A549 (cell line): Measurements from ENCODE around the gene MEAK7. TPM values are rescaled to one million over a fixed set of nuclear protein-coding genes. Genes with fewer than 3 reads are reported as not detected.

ENCODE experiments used
- ATAC-seq, 2 experiments: fragments of 200-7000 bp in 1 of 2; fragments of >200 bp in 1 of 2; cut with Nextera tagmentation in 1 of 2; cut with Tn5 transposase in 1 of 2; 3 replicates each; pipeline versions ENCODE4 v1.8.0 to v1.9.1; 2018 to 2020; ENCODE audit warnings: mild to moderate bottlenecking in 1 of 2, moderate library complexity in 1 of 2
- CTCF ChIA-PET: fragments of 300-600 bp; sonication (Branson Sonifier 250); formaldehyde crosslinking; extraction: SDS; loops from one replicate; lab custom pipeline; 2021; ENCODE audit warnings: antibody characterized with exemption, inconsistent platforms; lab: Yijun Ruan, JAX
- POLR2A ChIA-PET: fragments of 350-600 bp; formaldehyde crosslinking; extraction: SDS; loops from one replicate; lab custom pipeline; 2021; ENCODE audit warnings: antibody characterized with exemption, inconsistent platforms; lab: Yijun Ruan, JAX
- DNase-seq, 2 experiments: peaks; one replicate each; pipeline versions ENCODE4 v3.0.0 to v3.0.0-alpha.2; 2011 to 2016; ENCODE audit warnings: low read depth in 1 of 2, low spot score in 1 of 2
- FAIRE-seq: peaks from 2 replicates; lab custom pipeline; 2011; peaks lifted over from hg19 to GRCh38; lab: Jason Lieb, UNC
- H3K27ac ChIP-seq, 2 experiments: fragments of >200 bp; sonication (Bioruptor Twin); formaldehyde crosslinking; 3 replicates each; pipeline ENCODE4 v1.5.1; 2016 to 2017
- H3K4me1 ChIP-seq: fragments of >200 bp; sonication (Bioruptor Twin); formaldehyde crosslinking; 3 replicates; pipeline ENCODE4 v1.6.1; 2016
- H3K4me2 ChIP-seq: fragments of >200 bp; sonication (Bioruptor Twin); formaldehyde crosslinking; 3 replicates; pipeline ENCODE4 v1.6.1; 2016
- H3K4me3 ChIP-seq: fragments of >200 bp; sonication (Bioruptor Twin); formaldehyde crosslinking; 3 replicates; pipeline ENCODE4 v1.5.1; 2016
- H3K9me3 ChIP-seq: fragments of >200 bp; sonication (Bioruptor Twin); formaldehyde crosslinking; 3 replicates; pipeline ENCODE4 v1.6.1; 2016
- BHLHE40 ChIP-seq: IDR thresholded peaks from 2 replicates; pipeline ENCODE4 v1.6.1; 2012; ENCODE audit warnings: low read depth, low read length, inconsistent platforms
- CBX2 ChIP-seq: fragments of 200-600 bp; sonication (generic); IDR thresholded peaks from 2 replicates; pipeline ENCODE4 v1.6.1; 2016; ENCODE audit warnings: low read depth, mild to moderate bottlenecking, borderline replicate concordance
- CBX8 ChIP-seq: fragments of 200-600 bp; sonication (generic); IDR thresholded peaks from 2 replicates; pipeline ENCODE4 v1.6.1; 2016
- CEBPB ChIP-seq, 2 experiments: fragments of >200 bp in 1 of 2; sonication (Bioruptor Twin) in 1 of 2; formaldehyde crosslinking in 1 of 2; IDR thresholded peaks; 2 replicates each; pipeline ENCODE4 v1.6.1; 2012 to 2016
- CHD2 ChIP-seq: fragments of 150-350 bp; IDR thresholded peaks from 2 replicates; pipeline ENCODE4 v1.6.1; 2014; ENCODE audit warnings: low read length; ENCODE audit not compliant: partially characterized antibody
- EHF ChIP-seq: fragments of 250-450 bp; sonication (Bioruptor Pico); IDR thresholded peaks from 2 replicates; pipeline ENCODE4 v1.5.0; 2020; ENCODE audit warnings: mild to moderate bottlenecking
- EHMT2 ChIP-seq: fragments of 200-600 bp; sonication (generic); IDR thresholded peaks from 2 replicates; pipeline ENCODE4 v1.6.1; 2016; ENCODE audit warnings: antibody characterized with exemption, low read depth, mild to moderate bottlenecking, moderate library complexity
- EP300 ChIP-seq, 2 experiments: fragments of >200 bp; sonication (Bioruptor Twin); formaldehyde crosslinking; IDR thresholded peaks; 2 replicates in 1 of 2; 3 replicates in 1 of 2; pipeline ENCODE4 v1.6.1; 2016 to 2017
- ESRRA ChIP-seq: fragments of 150-350 bp; IDR thresholded peaks from 2 replicates; pipeline ENCODE4 v1.6.1; 2014; ENCODE audit warnings: mild to moderate bottlenecking, low read length, borderline replicate concordance
- HDAC2 ChIP-seq: fragments of 200-600 bp; sonication (generic); IDR thresholded peaks from 2 replicates; pipeline ENCODE4 v1.6.1; 2016
- HEYL ChIP-seq: fragments of 250-450 bp; sonication (Bioruptor Pico); IDR thresholded peaks from 2 replicates; pipeline ENCODE4 v1.8.0; 2021; ENCODE audit warnings: mild to moderate bottlenecking, moderate library complexity
- HOXA7 ChIP-seq: fragments of 250-450 bp; sonication (Bioruptor Pico); IDR thresholded peaks from 2 replicates; pipeline ENCODE4 v1.5.0; 2020; ENCODE audit warnings: mild to moderate bottlenecking, moderate library complexity
- HOXB5 ChIP-seq: fragments of 250-450 bp; sonication (Bioruptor Pico); IDR thresholded peaks from 2 replicates; pipeline ENCODE4 v1.5.0; 2020; ENCODE audit warnings: mild to moderate bottlenecking, moderate library complexity
- JUN ChIP-seq, 2 experiments: fragments of >200 bp; sonication (Bioruptor Twin); formaldehyde crosslinking; IDR thresholded peaks; 2 replicates in 1 of 2; 3 replicates in 1 of 2; pipeline ENCODE4 v1.6.1; 2016 to 2017
- JUNB ChIP-seq: fragments of >200 bp; sonication (Bioruptor Twin); formaldehyde crosslinking; IDR thresholded peaks from 2 replicates; pipeline ENCODE4 v1.6.1; 2016
- MAZ ChIP-seq: fragments of 150-350 bp; IDR thresholded peaks from 2 replicates; pipeline ENCODE4 v1.6.1; 2014; ENCODE audit warnings: antibody characterized with exemption, low read depth, low read length, borderline replicate concordance
- MYC ChIP-seq: IDR thresholded peaks from 2 replicates; pipeline ENCODE4 v1.6.1; 2012; ENCODE audit warnings: mild to moderate bottlenecking, inconsistent platforms, low read length, improper control_type of control experiment, borderline replicate concordance
- POLR2A ChIP-seq: IDR thresholded peaks from 2 replicates; pipeline ENCODE4 v1.6.1; 2012; ENCODE audit warnings: mild to moderate bottlenecking, low read length
- POLR2AphosphoS2 ChIP-seq: conservative IDR thresholded peaks from 2 replicates; pipeline ENCODE4 v1.6.1; 2012; ENCODE audit warnings: low read length, improper control_type of control experiment, inconsistent platforms
- RAD21 ChIP-seq, 2 experiments: fragments of >200 bp in 1 of 2; sonication (Bioruptor Twin) in 1 of 2; formaldehyde crosslinking in 1 of 2; IDR thresholded peaks in 1 of 2; conservative IDR thresholded peaks in 1 of 2; 2 replicates in 1 of 2; 3 replicates in 1 of 2; pipeline ENCODE4 v1.6.1; 2012 to 2018; ENCODE audit warnings: inconsistent platforms in 1 of 2
- RCOR1 ChIP-seq: fragments of 150-350 bp; IDR thresholded peaks from 2 replicates; pipeline ENCODE4 v1.6.1; 2014; ENCODE audit warnings: antibody characterized with exemption, low read length, low read depth
- SREBF2 ChIP-seq: fragments of 450-650 bp; IDR thresholded peaks from 2 replicates; pipeline ENCODE4 v1.6.1; 2014; ENCODE audit warnings: mild to moderate bottlenecking, moderate library complexity
- TFCP2L1 ChIP-seq: fragments of 250-450 bp; sonication (Bioruptor Pico); IDR thresholded peaks from 2 replicates; pipeline ENCODE4 v1.5.0; 2021; ENCODE audit warnings: mild to moderate bottlenecking
- ZC3H11A ChIP-seq: fragments of 450-650 bp; IDR thresholded peaks from 2 replicates; pipeline ENCODE4 v1.6.1; 2014; ENCODE audit warnings: antibody characterized with exemption, mild to moderate bottlenecking
- WGBS: methylation state at CpG from one replicate; pipeline ENCODE4 v1.1.6; 2017; ENCODE audit errors: missing lambda C conversion rate; 5-methylcytosine and 5-hydroxymethylcytosine counted together
- polyA plus RNA-seq, 4 experiments: library from polyadenylated mRNA; depleted of rRNA in 3 of 4; stranded (reverse); fragments of >200 nt; fragmentation: RNase III in 1 of 4; extraction: RNeasy Plus Mini Kit Qiagen cat#74134 plus additional on column Dnase treatment in 1 of 4; gene quantifications; 2 replicates in 3 of 4; 3 replicates in 1 of 4; pipeline ENCODE4 v1.2.3, GENCODE V29; 2011 to 2017
- TF ChIP-seq, protein P1 (sequence below): fragments of >200 bp; sonication (Bioruptor Twin); formaldehyde crosslinking; IDR thresholded peaks from 2 replicates; pipeline ENCODE4 v1.6.1; 2016
- TF ChIP-seq, protein P2 (sequence below): fragments of 250-450 bp; sonication (Bioruptor Pico); IDR thresholded peaks from 2 replicates; pipeline ENCODE4 v1.5.0; 2020; ENCODE audit warnings: low read depth, mild to moderate bottlenecking, moderate library complexity
- TF ChIP-seq, protein P3 (sequence below): fragments of 150-350 bp; IDR thresholded peaks from 2 replicates; pipeline ENCODE4 v1.6.1; 2014; ENCODE audit warnings: low read depth, mild to moderate bottlenecking, low read length
- TF ChIP-seq, protein P4 (sequence below): fragments of >200 bp; sonication (Bioruptor Twin); formaldehyde crosslinking; IDR thresholded peaks from 3 replicates; pipeline ENCODE4 v1.6.1; 2016

MEAK7 gene
- polyA plus RNA-seq, 2 of the 4 experiments (the other 2 are of a cell fraction), result 26.2 to 30.5 TPM

DNA sequence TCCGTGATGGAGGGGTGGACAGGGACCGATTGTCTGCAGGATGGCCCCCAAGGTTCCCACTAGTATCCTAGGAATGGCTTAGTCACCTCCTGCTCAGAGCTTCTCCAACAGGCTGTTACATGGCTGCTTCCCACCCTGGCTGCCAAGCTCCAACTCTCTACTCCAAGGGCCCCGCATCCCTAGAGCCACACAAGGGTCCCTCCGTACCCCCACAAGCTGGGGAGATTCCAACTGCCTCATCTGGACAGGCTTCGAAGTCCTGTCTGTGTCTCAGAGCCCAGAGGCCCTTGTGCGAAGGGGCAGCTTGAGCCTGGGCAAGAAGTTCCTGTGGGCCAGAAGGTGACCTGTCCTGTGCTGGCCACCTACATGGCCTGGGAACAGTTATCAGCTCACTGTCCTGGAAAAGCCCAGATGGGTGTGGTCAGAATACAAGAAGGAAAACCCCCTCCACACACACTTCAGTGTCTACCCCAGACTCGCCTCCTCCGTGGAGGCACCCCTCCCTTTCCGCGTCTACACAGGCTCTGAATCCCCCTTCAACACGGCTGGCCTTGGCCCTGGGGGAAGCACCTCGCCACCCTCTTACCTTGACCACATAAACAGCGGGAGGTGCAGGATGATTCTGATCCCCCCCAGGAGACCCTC lies 586 bp downstream of the MEAK7 start:
- peak overlapping the region; percentile 74 for H3K4me3 ChIP-seq
- peak overlapping the region; percentile 78 for H3K4me2 ChIP-seq
- no peak for FAIRE-seq
- H3K9me3 ChIP-seq, result no peaks in the 10 kb centered on the region
- H3K4me1 ChIP-seq, result peaks cover 66% of the 10 kb centered on the region
- WGBS, result 32% methylated on average over 12 of the region's 13 CpGs
- ChIA-PET POLR2A (interaction anchor here (0.8 to 3.4 kb wide), 2 partner anchors 10 to 114 kb away, joined by 3 to 19 read pairs; partner anchors contain the start of gene COTL1), CTCF (interaction anchor here (0.6 to 6.6 kb wide), 10 partner anchors 9 to 468 kb away, joined by 3 to 115 read pairs (median 4); no protein-coding TSS in a partner anchor)
- peak overlapping the region; percentile 95 to 96 for H3K27ac ChIP-seq
- peak in 1 of 2 experiments; percentile 31 for DNase-seq
- ATAC-seq, result peak; percentile 14 to 23
- no peak for TF ChIP-seq MYC
- TF ChIP-seq, protein P1, sequence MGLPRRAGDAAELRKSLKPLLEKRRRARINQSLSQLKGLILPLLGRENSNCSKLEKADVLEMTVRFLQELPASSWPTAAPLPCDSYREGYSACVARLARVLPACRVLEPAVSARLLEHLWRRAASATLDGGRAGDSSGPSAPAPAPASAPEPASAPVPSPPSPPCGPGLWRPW, result no peak
- no peak for TF ChIP-seq EHF (CRISPR knock-in tag)
- no peak for TF ChIP-seq ESRRA
- TF ChIP-seq ZC3H11A, result no peak
- TF ChIP-seq TFCP2L1 (CRISPR knock-in tag), result no peak
- TF ChIP-seq, all 56 proteins: peak for 0

DNA sequence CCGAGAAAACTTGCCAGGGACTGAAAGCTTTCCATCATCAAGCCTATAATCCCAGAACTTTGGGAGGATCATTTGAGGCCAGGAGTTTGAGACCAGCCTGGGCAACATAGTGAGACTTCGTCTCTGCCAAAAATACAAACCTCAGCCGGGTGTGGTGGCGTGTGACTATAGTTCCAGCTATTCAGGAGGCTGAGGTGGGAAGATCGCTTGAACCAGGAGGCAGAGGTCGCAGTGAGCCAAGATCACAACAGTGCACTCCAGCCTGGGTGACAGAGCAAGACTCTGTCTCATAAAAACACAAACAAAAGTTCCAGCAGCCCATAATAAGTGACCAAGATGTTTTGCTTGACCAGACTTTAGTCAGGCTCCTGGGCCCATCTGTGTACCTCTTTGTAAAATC lies 1.9 kb downstream of the MEAK7 start:
- H3K4me1 ChIP-seq, result peaks cover 66% of the 10 kb centered on the region
- H3K4me2 ChIP-seq, result peak overlapping the region; percentile 78
- FAIRE-seq, result no peak
- H3K27ac ChIP-seq, result peak overlapping the region; percentile 6 to 95; a peak in 4 of 6 replicates
- no peaks in the 10 kb centered on the region for H3K9me3 ChIP-seq
- WGBS, result 71% methylated on average over 6 of the region's 6 CpGs
- ChIA-PET POLR2A (no interaction called here), CTCF (interaction anchor here (1.2 to 2.0 kb wide), 5 partner anchors 8 to 225 kb away, joined by 3 to 10 read pairs (median 5); no protein-coding TSS in a partner anchor)
- ATAC-seq, result no peak
- TF ChIP-seq JUN (IDR thresholded peaks at IDR 0.05) (no peak), HOXB5 (CRISPR knock-in tag) (no peak), JUNB (no peak), RCOR1 (no peak), EP300 (IDR thresholded peaks at IDR 0.05) (no peak), POLR2AphosphoS2 (no peak), ESRRA (no peak), CBX2 (no peak), POLR2A (no peak), BHLHE40 (no peak), CBX8 (no peak)
- TF ChIP-seq, protein P2, sequence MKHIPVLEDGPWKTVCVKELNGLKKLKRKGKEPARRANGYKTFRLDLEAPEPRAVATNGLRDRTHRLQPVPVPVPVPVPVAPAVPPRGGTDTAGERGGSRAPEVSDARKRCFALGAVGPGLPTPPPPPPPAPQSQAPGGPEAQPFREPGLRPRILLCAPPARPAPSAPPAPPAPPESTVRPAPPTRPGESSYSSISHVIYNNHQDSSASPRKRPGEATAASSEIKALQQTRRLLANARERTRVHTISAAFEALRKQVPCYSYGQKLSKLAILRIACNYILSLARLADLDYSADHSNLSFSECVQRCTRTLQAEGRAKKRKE (CRISPR knock-in tag), result no peak
- no peak overlapping the region for H3K4me3 ChIP-seq
- DNase-seq, result no peak

DNA sequence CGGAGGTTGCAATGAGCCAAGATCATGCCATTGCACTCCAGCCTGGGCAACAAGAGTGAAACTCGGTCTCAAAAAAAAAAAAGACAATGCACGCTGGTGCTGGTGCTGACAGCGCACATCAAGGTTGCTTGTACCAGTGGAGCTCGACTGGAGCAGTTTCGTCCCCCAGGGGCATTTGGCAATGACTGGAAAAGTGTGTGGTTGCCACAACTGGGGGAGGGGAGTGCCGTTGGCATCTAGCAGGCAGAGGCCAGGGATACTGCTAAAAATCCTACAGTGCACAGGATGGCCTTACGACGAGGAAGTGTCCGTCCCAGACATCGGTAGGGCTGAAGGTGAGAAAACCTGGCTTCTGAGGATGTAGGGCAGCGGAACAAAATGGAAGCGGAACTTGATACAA lies 2.4 kb downstream of the MEAK7 start:
- 87% methylated on average over 13 of the region's 13 CpGs for WGBS
- Histone ChIP-seq H3K4me1 (peaks cover 66% of the 10 kb centered on the region), H3K4me3 (no peak overlapping the region), H3K4me2 (peak overlapping the region; percentile 78), H3K9me3 (no peaks in the 10 kb centered on the region), H3K27ac (peak overlapping the region; percentile 70 to 95; a peak in 4 of 6 replicates)
- no peak for DNase-seq
- no peak for ATAC-seq
- ChIA-PET POLR2A (no interaction called here), CTCF (interaction anchor here (1.2 to 1.8 kb wide), 3 partner anchors 9 to 225 kb away, joined by 3 to 10 read pairs (median 4); no protein-coding TSS in a partner anchor)
- no peak for FAIRE-seq
- no peak for TF ChIP-seq HOXA7 (CRISPR knock-in tag)
- TF ChIP-seq RAD21 (conservative IDR thresholded peaks at IDR 0.05 in 1 of 2, IDR thresholded peaks at IDR 0.05 in 1 of 2), result no peak
- TF ChIP-seq, protein P1, result no peak
- no peak for TF ChIP-seq MYC
- no peak for TF ChIP-seq HEYL (CRISPR knock-in tag)
- TF ChIP-seq, protein P3, sequence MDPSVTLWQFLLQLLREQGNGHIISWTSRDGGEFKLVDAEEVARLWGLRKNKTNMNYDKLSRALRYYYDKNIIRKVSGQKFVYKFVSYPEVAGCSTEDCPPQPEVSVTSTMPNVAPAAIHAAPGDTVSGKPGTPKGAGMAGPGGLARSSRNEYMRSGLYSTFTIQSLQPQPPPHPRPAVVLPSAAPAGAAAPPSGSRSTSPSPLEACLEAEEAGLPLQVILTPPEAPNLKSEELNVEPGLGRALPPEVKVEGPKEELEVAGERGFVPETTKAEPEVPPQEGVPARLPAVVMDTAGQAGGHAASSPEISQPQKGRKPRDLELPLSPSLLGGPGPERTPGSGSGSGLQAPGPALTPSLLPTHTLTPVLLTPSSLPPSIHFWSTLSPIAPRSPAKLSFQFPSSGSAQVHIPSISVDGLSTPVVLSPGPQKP, result no peak
- no peak for TF ChIP-seq EHMT2
- TF ChIP-seq MAZ, result no peak
- no peak for TF ChIP-seq CHD2
- TF ChIP-seq, protein P4, sequence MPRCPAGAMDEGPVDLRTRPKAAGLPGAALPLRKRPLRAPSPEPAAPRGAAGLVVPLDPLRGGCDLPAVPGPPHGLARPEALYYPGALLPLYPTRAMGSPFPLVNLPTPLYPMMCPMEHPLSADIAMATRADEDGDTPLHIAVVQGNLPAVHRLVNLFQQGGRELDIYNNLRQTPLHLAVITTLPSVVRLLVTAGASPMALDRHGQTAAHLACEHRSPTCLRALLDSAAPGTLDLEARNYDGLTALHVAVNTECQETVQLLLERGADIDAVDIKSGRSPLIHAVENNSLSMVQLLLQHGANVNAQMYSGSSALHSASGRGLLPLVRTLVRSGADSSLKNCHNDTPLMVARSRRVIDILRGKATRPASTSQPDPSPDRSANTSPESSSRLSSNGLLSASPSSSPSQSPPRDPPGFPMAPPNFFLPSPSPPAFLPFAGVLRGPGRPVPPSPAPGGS, result no peak
- TF ChIP-seq JUNB, result no peak
- no peak for TF ChIP-seq HDAC2
- no peak for TF ChIP-seq CEBPB (IDR thresholded peaks at IDR 0.05)
- no peak for TF ChIP-seq POLR2AphosphoS2
- TF ChIP-seq SREBF2, result no peak
- TF ChIP-seq, all 56 proteins: peak for 0
